Measurements from ENCODE around the gene CRB3.
"Not testable (repeated sequence)": the region's sequence is repeated elsewhere in the genome, so short reads cannot be mapped to it uniquely, and the experiment has no call there.

CRB3 gene

DNA sequence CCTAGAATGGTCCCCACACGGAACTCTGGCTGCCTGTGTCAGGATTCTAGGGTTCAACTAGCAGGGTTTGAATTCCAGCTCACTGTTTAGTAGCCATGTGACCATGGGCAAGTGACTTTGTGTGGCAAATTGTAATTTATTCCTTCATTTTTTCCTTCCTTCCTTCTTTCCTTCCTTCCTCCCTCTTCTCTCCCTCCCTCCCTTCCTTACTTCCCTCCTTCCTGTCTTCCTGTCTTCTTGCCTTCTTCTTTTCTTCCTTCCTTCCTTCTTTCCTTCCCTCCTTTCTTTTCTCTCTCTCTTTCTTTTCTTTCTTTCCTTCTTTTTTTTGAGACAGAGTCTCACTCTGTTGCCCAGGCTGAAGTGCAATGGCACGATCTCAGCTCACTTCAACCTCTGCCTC is 26.1 kb downstream of the CRB3 start:
- no peak for DNase-seq (ENCODE audit: low read depth in 2 of 2, low spot score in 1 of 2)

DNA sequence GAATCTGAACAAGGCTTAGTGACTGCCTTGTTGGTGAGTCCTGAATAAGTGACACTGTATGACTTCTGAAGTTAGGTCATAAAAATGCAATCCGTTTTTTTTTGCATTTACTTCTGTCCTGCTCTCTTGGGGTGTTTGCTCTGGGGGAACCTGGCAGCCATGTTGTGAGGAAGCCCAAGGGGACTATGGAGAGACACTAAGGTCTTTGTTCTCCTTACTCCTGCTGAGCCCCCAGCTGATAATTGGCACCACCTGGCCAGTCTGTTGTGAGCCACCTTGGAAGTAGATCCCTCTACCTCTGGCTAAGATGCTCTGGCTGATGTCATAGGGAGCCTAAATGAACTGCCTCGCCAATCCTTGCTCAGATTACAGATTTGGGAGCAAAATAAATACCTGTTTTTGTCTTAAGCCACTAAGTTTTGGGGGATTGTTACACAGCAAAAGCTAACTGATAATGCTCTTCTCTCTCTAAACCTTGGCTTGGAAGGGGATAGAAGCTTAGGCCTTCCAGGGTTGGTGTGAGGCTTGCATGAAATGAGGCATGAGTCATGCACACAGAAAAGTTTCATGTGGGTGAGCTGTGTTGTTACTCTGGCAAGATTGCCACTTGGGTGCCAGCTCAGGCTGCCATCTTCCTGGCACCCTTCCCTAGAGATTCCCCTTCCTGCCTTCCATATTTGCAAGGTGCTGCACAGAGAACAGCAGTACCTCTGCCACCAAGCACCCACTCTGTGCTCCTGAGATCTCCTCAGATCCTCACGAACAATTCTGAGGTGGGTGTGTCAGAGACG is 27.9 kb downstream of the CRB3 start:
- DNase-seq (ENCODE audit: low read depth in 2 of 2, low spot score in 1 of 2) = no peak

DNA sequence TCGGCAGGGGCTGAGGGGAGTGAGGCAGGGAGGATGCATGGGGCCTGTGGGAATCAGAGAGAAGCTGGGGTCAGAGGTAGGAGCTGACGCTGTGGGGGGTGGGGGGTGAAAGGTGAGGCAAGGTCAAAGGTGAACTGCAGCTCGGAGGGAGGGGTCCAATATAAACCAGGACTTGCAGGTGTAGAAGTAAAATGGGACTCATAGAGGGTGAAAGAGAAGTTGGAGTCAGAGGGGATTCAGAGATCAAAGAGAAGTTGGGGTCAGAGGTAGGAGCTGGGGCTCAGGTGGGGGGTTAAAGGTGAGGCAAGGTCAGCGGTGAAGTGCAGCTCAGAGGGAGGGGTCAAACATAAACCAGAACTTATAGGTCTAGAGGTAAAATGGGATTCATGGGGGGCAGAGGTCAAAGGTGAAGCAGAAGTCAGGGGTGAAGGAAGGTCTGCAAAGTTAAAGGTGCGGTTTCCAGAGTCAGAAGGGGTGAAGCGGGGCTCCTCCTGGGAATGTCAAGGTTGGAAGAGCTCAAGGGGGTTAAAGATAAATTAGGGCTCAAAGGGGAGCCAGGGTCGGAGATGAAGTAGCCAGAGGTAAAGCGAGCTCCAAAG is 30.5 kb downstream of the CRB3 start:
- no peak for DNase-seq (ENCODE audit: low read depth in 2 of 2, low spot score in 1 of 2)

DNA sequence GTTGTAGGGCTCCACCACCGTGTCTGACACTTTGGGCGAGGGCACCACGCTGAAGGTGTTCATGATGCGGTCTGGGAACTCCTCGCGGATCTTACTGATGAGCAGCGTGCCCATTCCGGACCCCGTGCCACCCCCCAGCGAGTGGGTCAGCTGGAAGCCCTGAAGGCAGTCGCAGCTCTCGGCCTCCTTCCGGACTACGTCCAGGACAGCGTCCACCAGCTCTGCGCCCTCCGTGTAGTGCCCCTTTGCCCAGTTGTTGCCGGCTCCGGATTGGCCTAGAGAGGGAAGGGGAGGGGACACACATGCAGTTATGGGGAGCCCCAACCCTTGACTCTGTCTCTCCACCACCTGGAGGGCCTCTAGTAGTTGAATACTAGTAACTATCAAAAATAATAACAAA is 31.9 kb downstream of the CRB3 start:
- DNase-seq (ENCODE audit: low read depth in 2 of 2, low spot score in 1 of 2) = no peak

DNA sequence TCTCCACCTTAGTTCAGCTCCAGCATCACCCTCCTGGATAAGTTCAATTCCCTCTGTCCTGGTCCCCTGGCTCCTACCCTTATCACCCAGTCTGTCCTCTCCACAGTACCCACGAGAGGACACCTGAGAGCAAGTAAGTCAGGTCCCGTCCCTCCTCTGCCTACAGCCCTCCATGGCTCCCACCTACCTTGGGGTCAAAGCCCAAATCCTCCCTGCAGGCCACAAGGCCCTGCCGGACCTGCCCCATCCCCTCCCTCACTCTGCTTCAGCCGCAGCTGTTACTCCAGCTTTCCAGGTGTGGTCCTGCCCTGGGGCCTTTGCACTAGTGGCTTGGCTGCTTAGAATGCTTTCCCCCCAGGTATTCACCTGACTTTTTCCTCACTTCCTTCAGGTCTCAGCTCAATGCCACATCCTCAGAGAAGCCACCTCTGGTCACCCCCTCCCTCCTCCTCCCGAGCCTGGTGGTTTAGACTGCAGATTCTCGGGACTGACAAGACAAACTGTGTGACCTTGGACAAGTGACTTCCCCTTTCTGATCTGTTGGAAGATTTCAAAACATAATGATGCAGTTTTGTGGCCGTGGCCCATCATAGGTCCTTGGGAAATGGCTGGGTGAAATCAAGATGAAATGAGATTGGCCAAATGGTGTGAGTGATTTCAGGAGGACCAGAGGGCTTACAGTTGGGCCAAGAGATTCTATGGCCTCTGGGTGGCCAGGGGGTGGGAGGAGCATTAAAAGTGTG is 34.4 kb downstream of the CRB3 start:
- DNase-seq (ENCODE audit: low read depth in 2 of 2, low spot score in 1 of 2) = no peak

DNA sequence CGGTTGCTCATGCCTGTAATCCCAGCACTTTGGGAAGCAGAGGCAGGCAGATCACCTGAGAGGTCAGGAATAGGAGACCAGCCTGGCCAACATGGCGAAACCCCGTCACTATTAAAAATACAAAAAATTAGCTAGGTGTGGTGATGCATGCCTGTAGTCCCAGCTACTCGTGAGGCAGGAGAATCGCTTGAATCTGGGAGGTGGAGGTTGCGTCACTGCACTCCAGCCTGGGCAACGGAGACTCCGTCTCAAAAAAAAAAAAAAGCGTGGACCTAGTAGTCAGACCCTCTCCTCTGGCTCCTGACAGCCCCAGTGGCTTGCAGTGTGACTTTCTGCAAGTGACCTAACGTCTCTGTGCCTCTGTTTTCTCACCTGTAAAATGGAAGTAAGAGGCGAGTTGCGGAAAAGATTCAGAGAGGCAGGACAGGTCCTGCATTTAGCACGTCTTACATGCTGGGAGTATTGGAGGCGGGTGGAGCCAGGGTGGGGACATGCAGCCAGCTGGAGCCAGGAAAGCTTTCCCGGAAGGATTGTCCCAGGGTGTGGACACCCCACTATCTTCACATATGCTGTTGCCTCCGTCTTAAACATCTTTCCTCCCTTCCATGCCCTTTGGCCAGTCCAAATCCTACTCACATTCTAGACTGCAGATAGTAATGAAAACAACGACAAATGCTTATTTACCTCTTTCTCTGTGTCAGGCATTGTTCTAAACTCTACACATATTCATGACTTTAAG is 35.1 kb downstream of the CRB3 start:
- DNase-seq (ENCODE audit: low read depth in 2 of 2, low spot score in 1 of 2) = no peak

DNA sequence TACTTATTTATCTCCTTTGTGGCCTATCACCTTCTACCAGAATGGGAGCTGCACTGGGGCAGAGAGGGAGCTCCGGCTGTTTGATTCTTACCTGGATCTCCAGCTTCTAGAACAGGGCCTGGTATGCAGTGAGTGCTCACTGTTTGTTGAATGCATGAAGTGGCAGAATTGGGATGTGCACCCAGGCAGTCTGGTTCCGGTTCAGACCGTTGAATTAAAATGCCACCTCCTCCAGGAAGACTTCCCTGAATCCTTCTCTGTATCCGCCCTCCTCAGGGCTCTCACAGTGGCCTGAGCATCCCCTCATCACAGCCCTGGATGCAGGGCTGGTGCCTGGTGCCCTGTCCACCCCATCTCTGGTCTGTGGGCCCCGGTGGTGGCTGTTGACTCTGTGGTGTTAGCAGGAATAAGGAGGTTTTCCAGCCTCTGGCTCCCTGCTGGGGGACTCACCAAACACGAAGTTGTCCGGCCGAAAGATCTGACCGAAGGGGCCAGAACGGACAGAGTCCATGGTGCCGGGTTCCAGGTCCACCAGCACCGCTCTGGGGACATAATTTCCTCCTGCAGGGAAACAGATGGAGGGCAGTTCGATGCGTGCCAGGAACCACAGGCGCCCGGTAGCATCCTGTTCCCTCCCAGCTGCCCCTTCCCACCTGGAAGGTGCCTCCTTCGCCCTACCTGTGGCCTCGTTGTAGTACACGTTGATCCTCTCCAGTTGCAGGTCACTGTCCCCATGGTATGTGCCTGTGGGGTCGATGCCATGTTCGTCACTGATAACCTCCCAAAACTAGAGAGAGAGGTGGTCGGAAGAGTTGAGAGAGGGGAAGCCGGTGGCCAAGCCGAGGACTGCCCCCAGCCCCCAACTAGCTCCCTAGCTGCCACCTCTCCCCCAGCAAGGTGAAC is 37.0 kb downstream of the CRB3 start:
- DNase-seq (ENCODE audit: low read depth in 2 of 2, low spot score in 1 of 2) = no peak

DNA sequence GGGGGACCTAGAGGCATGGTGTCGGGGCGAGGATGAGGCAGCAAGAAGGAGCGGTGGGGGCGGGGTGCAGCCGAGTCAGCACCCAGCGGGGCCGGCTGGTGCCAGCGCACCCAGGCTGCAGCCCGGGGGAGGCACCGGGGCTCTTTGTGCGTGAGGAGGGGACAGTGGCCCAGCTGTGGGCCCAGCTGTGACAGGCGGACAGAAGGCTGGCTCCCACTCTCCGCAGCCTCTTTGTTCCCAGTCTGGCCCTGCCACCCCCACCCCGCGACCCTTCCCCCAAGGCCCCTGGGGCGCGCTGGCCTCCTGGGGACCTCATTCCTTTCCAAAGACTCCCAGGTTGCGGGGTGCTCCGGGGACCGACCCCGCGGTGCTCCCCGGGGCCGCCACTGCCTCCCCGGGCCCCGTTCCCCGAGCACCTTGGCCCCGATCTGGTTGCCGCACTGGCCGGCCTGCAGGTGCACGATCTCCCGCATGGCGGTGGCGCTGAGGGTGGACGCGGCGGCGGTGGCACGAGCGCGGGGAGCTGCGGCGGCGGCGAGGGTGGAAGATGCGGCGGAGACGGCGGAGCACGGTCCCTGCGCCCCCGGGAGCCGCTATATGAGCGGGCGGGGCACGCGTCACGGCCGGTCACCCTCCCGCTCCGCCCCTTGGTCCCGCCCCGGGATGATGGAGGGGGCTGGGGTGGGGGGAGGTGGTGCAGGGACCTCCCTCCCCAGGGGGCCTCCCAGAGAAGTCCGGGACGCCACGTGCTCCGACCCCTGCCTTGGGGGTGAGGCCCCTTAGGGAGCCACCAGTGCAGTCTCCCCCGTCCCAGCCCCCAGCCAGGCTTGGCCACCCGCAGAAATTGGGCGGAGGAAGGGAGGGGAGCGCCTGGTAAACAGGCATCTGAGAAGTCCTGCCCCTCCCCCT is 37.9 kb downstream of the CRB3 start, which contains the start of gene TUBB4A:
TUBB4A (minus strand) TSS at position 570 of the 909 bp plus-strand sequence; CDS start at position 473, 97 bp downstream.
- DNase-seq (ENCODE audit: low read depth in 2 of 2, low spot score in 1 of 2) = no peak

DNA sequence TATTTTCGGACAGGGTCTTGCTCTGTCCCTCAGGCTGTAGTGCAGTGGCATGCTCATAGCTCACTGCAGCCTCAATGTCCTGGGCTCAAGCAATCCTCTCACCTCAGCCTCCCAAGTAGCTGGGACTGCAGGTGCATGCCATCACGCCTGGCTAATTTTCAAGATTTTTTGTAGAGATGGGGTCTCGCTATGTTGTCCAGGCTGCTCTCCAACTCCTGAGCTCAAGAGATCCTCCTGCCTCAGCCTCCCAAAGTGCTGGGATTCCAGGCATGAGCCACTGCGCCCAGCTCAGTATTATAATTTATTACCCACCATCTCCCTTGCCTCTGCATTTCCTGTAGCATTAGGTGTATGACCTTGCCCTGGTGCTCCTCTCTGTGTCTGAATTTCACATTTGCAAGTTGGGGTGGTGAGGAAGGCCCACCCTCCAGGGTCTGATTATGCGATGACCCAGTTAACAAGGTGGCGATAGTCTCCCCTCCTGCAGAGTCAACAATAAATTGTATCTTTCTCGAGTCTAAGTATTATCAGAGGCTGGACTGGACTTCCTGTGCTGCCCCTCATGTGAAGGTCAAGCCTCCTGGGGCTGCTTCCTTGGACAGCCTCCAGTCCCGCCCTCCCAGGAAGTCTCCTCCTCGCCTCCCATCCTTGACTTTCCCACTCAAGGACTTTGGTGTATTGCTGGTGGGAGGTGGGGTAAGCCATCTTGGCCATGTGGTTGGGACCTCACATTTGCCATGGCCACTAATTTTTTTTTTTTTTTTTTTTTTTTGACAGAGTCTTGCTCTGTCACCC is 39.5 kb downstream of the CRB3 start:
- DNase-seq (ENCODE audit: low read depth in 2 of 2, low spot score in 1 of 2) = no peak

DNA sequence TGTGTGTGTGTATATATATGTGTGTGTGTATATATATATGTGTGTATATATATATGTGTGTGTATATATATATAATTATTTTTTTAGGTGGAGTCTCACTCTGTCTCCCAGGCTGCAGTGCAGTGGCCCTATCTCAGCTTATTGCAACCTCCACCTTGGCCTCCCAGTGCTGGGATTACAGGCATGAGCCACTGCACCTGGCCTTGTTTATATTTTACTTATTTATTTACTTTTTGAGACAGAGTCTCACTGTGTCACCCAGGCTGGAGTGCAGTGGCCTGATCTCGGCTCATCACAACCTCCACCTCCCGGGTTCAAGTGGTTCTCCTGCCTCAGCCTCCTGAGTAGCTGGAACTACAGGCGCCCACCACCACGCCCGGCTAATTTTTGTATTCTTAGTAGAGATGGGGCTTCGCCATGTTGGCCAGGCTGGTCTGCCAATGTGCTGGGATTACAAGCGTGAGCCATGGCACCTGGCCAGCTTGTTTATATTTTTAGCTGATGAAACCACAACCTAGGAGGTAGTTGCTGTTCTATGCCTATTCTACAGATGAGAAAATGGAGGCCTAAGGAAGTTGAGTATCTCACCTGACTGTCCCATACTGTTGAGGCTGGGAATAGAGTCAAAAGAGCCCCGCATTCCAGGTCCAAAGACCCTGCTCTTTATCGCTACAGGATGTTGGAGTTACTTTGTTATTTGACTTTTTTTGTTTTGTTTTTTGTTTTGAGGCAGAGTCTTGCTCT is 44.1 kb downstream of the CRB3 start:
- DNase-seq (ENCODE audit: low read depth in 2 of 2, low spot score in 1 of 2) = not testable (repeated sequence)

DNA sequence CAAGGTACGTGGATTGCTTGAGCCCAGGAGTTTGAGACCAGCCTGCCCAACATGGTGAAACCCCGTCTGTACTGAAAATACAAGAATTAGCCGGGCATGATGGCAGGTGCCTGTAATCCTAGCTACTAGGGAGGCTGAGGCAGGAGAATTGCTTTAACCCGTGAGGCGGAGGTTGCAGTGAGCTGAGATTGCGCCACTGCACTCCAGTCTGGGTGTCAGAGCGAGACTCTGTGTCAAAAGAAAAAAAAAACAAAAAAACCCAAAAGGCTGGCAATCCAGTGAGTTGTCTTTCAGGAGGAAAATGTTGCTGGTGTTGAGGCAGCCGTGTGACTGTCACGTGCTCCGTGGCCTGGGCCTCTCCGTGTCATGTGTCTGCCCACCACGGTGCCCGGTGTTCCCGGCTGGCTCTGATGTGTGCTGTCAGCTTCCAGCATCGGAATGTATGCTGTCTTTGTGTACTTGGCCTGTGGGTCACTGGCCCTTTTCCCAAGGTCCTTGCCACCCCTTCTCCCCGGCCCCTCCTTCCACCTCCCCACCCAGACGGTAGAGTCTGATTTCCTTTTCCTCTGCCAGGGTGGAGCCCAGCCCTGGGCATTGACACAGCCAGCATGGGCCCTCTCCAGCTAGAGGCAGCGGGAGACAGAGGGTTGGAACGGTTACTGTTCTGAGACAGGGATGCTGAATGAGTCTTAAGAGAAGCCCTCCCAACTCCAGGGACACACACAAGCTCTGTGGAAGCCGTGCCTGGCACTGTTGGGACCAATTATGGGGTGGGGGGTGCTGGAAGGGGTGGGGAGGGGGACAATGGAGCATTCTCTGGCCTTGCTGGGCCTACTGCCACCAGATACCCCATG is 45.3 kb downstream of the CRB3 start:
- DNase-seq (ENCODE audit: low read depth in 2 of 2, low spot score in 1 of 2) = no peak

DNA sequence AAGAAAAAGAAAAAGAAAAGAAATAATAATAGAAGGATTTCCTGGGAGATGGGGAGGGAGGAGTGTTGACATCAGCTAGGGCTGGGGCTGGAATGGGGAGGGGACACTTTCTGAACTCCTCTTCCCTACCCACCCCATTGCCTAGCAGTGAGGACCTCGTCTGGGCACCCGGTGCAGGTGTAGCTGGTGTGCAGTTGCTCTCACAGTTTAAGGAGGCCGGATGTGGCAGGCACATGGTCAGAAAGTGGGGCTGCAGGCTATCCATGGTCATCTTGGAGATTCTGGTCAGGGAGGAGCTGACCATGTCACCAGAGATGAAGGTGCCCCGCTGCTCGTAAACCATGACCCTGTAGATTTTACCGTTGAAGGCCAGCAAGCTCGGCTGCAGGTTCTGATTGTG is 46.5 kb downstream of the CRB3 start:
- DNase-seq (ENCODE audit: low read depth in 2 of 2, low spot score in 1 of 2) = no peak

DNA sequence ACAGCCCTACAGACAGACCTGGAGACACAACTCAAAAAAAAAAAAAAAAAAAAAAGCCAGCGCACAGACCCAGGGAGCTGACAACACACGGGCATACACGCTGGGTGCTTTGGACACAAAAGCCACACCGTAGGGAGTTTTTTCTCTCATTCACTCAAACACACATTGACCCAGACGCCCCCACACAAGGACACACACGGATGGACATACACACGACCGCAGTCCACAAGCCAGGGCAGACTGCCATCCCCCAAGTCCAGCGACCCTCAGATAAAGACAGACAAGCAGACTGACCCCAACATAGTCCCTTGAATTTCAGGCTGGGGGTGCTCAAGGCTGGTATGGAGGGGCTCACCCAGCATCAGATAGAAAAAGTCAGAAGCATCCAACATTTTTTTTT is 50.0 kb downstream of the CRB3 start:
- no peak for DNase-seq (ENCODE audit: low read depth in 2 of 2, low spot score in 1 of 2)

DNA sequence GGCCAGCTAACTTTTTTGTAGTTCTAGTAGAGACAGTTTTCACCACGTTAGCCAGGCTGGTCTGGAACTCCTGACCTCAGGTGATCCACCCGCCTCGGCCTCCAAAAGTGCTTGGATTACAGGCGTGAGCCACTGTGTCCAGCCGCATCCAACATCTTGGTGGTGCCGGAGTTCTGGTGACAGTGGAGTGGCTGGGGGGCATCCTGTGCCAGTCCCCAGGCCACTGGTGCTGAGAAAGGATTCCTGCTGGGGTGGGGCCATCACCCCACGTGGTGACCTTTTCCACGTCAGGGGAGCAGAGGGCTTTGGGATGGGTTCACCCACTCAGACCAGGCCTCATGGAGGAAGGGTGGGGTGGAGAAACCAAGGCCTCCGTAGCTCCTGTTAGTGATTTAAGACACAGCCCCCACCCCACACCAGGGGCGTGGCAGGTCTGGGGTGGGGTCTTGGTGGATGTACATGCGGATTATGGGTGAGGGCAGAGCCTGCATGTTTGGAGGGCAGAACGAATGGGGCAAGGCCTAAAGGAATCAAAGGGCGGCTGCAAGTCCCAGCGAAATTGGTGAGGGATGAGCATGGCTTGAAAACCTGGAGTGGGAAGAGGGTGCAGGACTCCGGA is 51.0 kb downstream of the CRB3 start:
- no peak for DNase-seq (ENCODE audit: low read depth in 2 of 2, low spot score in 1 of 2)

DNA sequence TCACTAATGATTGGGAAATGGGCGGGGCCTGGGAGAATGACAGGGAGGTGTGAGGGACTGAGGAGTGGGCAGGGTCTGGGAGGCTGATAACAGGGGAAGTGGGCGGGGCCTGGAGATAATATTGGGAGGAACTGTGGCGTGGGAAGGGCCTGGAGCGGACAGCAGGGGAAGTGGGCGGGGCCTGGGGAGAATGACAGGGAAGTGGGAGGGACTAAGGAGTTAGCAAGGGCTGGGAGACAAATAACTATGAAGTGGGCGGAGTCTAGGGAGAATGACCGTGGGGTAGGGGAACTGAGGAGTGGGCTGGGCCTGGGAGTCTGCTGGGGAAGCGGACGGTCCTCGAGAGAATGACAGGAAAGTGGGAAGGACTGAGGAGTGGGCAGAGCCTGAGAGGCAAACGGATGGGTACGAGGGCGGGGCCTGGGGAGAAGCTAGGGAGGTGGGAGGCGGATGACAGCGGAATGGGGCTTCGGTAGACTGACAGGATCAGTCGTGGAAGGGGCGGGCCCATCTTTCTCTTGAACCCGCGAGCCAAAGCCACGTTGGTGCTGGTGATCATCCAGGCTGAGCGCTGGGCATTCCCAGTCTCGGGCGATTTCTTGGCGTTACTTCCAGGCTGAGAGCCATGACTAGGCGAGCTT is 52.1 kb downstream of the CRB3 start:
- peak; percentile 23 to 36 for DNase-seq (ENCODE audit: low read depth in 2 of 2, low spot score in 1 of 2)

Measured in stimulated activated CD8-positive, alpha-beta memory T cell treated with anti-CD3 and anti-CD28 coated beads, Interleukin-4, amount 100 ng/mL, for 4 hours (primary cell).